CD4-positive, CD25-positive, alpha-beta regulatory T cell (primary cell): Measurements from ENCODE around the gene SH3GL2. TPM values are rescaled to one million over a fixed set of nuclear protein-coding genes. Genes with fewer than 3 reads are reported as not detected.

Experiments used
- ATAC-seq, 2 donors: fragments of 150-1000 bp; cut with Tn5 transposase; one replicate each; pipeline ENCODE4 v1.10.0; 2021; ENCODE audit warnings: low read depth in 2 of 2, moderate number of reproducible peaks in 2 of 2, moderate library complexity in 1 of 2
- DNase-seq, 3 donors: peaks; one replicate each; pipeline versions ENCODE4 v3.0.0 to v3.0.0-alpha.2; 2012 to 2022; ENCODE audit warnings: mixed read lengths in 1 of 3
- H3K27ac ChIP-seq: one replicate; pipeline ENCODE4 v1.7.0; 2013; ENCODE audit warnings: mild to moderate bottlenecking, low read length; ENCODE audit not compliant: insufficient read depth, poor library complexity, severe bottlenecking
- H3K27me3 ChIP-seq: one replicate; pipeline ENCODE4 v1.7.0; 2013; ENCODE audit warnings: low read length; ENCODE audit not compliant: control insufficient read depth, insufficient read depth
- H3K36me3 ChIP-seq: one replicate; pipeline ENCODE4 v1.7.0; 2013; ENCODE audit warnings: mild to moderate bottlenecking, low read length, moderate library complexity; ENCODE audit not compliant: control insufficient read depth, insufficient read depth
- H3K4me1 ChIP-seq: 2 replicates; pipeline ENCODE4 v1.7.0; 2013; ENCODE audit warnings: mild to moderate bottlenecking, low read length; ENCODE audit not compliant: insufficient read depth, control insufficient read depth, poor library complexity, severe bottlenecking
- H3K4me3 ChIP-seq: one replicate; pipeline ENCODE4 v1.7.0; 2013; ENCODE audit warnings: low read depth, mild to moderate bottlenecking, low read length, moderate library complexity
- H3K9me3 ChIP-seq, 2 experiments: 1 replicate in 1 of 2; 2 replicates in 1 of 2; pipeline ENCODE4 v1.7.0; 2013; ENCODE audit warnings: low read length in 2 of 2, mild to moderate bottlenecking in 1 of 2, moderate library complexity in 1 of 2; ENCODE audit not compliant: control insufficient read depth in 2 of 2
- H3K27ac Mint-ChIP-seq, 3 donors: one replicate each; pipeline ENCODE4 v1.8.0; 2020 to 2022; ENCODE audit warnings: mild to moderate bottlenecking in 3 of 3, mixed read lengths in 3 of 3, moderate library complexity in 2 of 3
- H3K27me3 Mint-ChIP-seq: one replicate; pipeline ENCODE4 v1.8.0; 2022; ENCODE audit warnings: mild to moderate bottlenecking, mixed read lengths
- H3K36me3 Mint-ChIP-seq: one replicate; pipeline ENCODE4 v1.8.0; 2020; ENCODE audit warnings: mixed read lengths
- H3K4me1 Mint-ChIP-seq, 4 donors: one replicate each; pipeline ENCODE4 v1.8.0; 2020 to 2022; ENCODE audit warnings: mixed read lengths in 4 of 4, mild to moderate bottlenecking in 1 of 4
- H3K4me3 Mint-ChIP-seq, 4 donors: one replicate each; pipeline ENCODE4 v1.8.0; 2020 to 2022; ENCODE audit warnings: mild to moderate bottlenecking in 4 of 4, mixed read lengths in 4 of 4, moderate library complexity in 3 of 4
- H3K9me3 Mint-ChIP-seq, 7 donors: one replicate each; pipeline ENCODE4 v1.8.0; 2020 to 2022; ENCODE audit warnings: mixed read lengths in 7 of 7, mild to moderate bottlenecking in 3 of 7, moderate library complexity in 2 of 7
- polyA plus RNA-seq, 4 donors: library from polyadenylated mRNA; unstranded; fragments of 300-500 nt; fragmentation: Illumina TruSeq; gene quantifications; one replicate each; pipeline ENCODE4 v1.2.3, GENCODE V29; 2021
- total RNA-seq: library from RNA; stranded (reverse); gene quantifications from one replicate; pipeline ENCODE4 v1.2.3, GENCODE V29; 2022

SH3GL2 gene
- total and polyA plus RNA-seq, 5 donors from 2014 or later, result not detected

DNA sequence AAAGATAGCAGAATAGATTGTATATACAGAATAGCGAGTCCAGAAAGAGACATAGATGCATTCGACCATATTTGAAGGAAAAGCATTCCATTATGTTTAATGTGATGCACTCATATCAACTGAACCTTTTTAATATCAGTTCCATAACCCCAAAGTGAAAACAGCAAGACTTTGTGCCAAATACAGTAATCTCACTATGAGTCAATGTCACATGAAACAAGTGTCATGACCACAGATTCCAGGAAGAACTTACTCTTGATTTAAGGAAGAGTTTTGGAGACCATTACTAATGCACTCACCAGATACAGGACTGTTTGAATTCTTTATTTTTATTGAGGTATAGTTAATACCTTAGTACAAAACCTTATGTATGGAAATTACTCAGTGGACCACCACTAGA is 220.5 kb downstream of the SH3GL2 start:
- H3K9me3 Mint-ChIP-seq, result peaks cover 0 to 1% (median 0%) of the 10 kb centered on the region in 7 donors
- H3K27me3 Mint-ChIP-seq, result no peaks in the 10 kb centered on the region

GRCh38 chr9:17800418-17800817 is 221.6 kb downstream of the SH3GL2 start:
- Histone ChIP-seq H3K4me3 (no peak overlapping the region), H3K27ac (no peak overlapping the region), H3K27me3 (no peaks in the 10 kb centered on the region), H3K9me3 (no peaks in the 10 kb centered on the region), H3K36me3 (no peaks in the 10 kb centered on the region), H3K4me1 (no peaks in the 10 kb centered on the region)
- no peak overlapping the region for H3K4me3 Mint-ChIP-seq
- no peaks in the 10 kb centered on the region for H3K36me3 Mint-ChIP-seq
- no peaks in the 10 kb centered on the region for H3K4me1 Mint-ChIP-seq
- DNase-seq, result no peak
- H3K27me3 Mint-ChIP-seq, result no peaks in the 10 kb centered on the region
- ATAC-seq, result no peak
- H3K27ac Mint-ChIP-seq, result no peak overlapping the region
- peaks cover 0 to 1% (median 0%) of the 10 kb centered on the region in 7 donors for H3K9me3 Mint-ChIP-seq

More for the DNA sequence above, 220.5 kb downstream of the SH3GL2 start:
- no peak for DNase-seq
- no peak for ATAC-seq
- Mint-ChIP-seq H3K27ac (no peak overlapping the region), H3K4me1 (no peaks in the 10 kb centered on the region), H3K36me3 (no peaks in the 10 kb centered on the region), H3K4me3 (no peak overlapping the region)
- no peaks in the 10 kb centered on the region for H3K36me3 ChIP-seq
- H3K27me3 ChIP-seq, result no peaks in the 10 kb centered on the region
- H3K4me3 ChIP-seq, result no peak overlapping the region
- no peak overlapping the region for H3K27ac ChIP-seq
- H3K4me1 ChIP-seq, result no peaks in the 10 kb centered on the region
- H3K9me3 ChIP-seq, result no peaks in the 10 kb centered on the region

DNA sequence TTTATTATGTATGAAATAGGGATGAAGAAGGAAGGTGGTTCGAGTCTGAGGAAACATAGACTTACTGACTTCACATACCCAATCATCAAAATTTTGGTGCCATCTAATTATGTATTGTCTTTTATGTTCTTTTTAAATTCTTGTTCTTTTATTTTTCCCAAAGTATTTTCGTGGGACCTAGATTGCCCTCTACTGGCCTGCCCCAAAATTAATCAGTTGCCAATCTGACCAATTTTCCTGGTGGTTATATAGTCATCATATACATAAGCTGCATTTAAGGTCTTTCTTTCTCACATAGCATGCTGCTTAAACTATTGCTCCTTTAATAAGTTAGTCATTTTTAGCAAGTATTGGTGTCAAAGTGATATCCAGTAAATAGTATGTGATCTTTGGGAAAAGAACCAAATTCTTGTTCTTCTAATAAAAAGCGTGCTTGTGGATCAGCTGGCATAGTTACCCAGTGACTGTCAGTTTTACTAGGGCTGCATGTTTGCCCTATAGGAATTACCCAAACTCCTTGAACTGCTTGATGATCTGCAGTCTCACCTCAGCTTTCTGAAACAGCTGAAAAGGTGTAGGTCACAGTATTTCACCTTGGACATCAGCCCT is 223.5 kb downstream of the SH3GL2 start:
- Histone ChIP-seq H3K4me1 (no peaks in the 10 kb centered on the region), H3K4me3 (no peak overlapping the region), H3K27me3 (no peaks in the 10 kb centered on the region), H3K9me3 (no peaks in the 10 kb centered on the region), H3K36me3 (no peaks in the 10 kb centered on the region), H3K27ac (no peak overlapping the region)
- DNase-seq, result no peak
- no peak overlapping the region for H3K27ac Mint-ChIP-seq
- no peaks in the 10 kb centered on the region for H3K36me3 Mint-ChIP-seq
- no peaks in the 10 kb centered on the region for H3K27me3 Mint-ChIP-seq
- no peak for ATAC-seq
- H3K4me1 Mint-ChIP-seq, result no peaks in the 10 kb centered on the region
- H3K9me3 Mint-ChIP-seq, result peaks cover 0 to 1% (median 0%) of the 10 kb centered on the region in 7 donors
- H3K4me3 Mint-ChIP-seq, result no peak overlapping the region

DNA sequence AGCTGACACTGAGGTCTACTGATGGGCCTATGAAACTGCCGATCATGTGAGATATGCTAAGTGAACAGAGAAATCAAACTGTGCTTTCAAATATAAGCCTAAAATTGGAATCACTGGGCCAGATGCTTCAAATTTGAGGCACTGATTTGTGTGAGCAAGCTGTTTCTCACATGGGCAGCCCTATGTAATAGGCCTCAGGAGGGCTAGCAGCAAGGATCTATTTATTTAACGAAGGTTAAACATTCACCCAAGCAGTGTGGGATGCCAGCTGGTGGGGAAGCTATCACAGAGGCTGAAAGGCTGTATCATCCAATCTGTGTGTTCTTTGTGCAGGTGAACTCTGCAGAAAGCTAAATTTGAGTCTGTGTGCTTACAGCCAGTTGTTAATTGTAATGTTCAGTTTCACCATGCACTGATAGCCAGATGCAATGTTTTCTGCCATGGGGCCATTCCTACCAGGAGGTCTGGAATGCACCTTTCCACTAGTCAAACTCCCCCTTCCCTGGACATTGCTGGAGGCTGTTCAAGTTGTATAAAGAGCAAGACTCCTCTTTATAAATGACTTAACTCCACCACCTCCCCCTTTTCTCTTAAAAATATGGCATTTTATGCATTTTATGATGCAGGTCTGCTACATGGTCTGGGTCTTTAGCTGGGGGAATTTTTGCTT is 228.9 kb downstream of the SH3GL2 start:
- H3K27ac Mint-ChIP-seq, result no peak overlapping the region
- H3K27me3 Mint-ChIP-seq, result no peaks in the 10 kb centered on the region
- H3K4me3 Mint-ChIP-seq, result no peak overlapping the region
- no peaks in the 10 kb centered on the region for H3K36me3 ChIP-seq
- no peaks in the 10 kb centered on the region for H3K4me1 ChIP-seq
- H3K9me3 ChIP-seq, result no peaks in the 10 kb centered on the region
- no peaks in the 10 kb centered on the region for H3K9me3 Mint-ChIP-seq
- ATAC-seq (no peak), DNase-seq (no peak)
- no peaks in the 10 kb centered on the region for H3K36me3 Mint-ChIP-seq
- no peaks in the 10 kb centered on the region for H3K27me3 ChIP-seq
- no peak overlapping the region for H3K27ac ChIP-seq
- no peak overlapping the region for H3K4me3 ChIP-seq
- no peaks in the 10 kb centered on the region for H3K4me1 Mint-ChIP-seq

GRCh38 chr9:17810317-17810716 is 231.5 kb downstream of the SH3GL2 start:
- Histone ChIP-seq H3K27ac (no peak overlapping the region), H3K9me3 (no peaks in the 10 kb centered on the region), H3K27me3 (no peaks in the 10 kb centered on the region), H3K36me3 (no peaks in the 10 kb centered on the region), H3K4me1 (no peaks in the 10 kb centered on the region), H3K4me3 (no peak overlapping the region)
- DNase-seq, result no peak
- Mint-ChIP-seq H3K27ac (no peak overlapping the region), H3K4me1 (no peaks in the 10 kb centered on the region), H3K36me3 (no peaks in the 10 kb centered on the region), H3K27me3 (no peaks in the 10 kb centered on the region), H3K9me3 (peaks cover 0 to 1% (median 0%) of the 10 kb centered on the region in 7 donors), H3K4me3 (no peak overlapping the region)
- no peak for ATAC-seq

GRCh38 chr9:17810728-17811571 is 232.1 kb downstream of the SH3GL2 start:
- H3K36me3 ChIP-seq, result no peaks in the 10 kb centered on the region
- no peak for ATAC-seq
- no peak overlapping the region for H3K27ac ChIP-seq
- no peaks in the 10 kb centered on the region for H3K4me1 ChIP-seq
- H3K27me3 Mint-ChIP-seq, result no peaks in the 10 kb centered on the region
- no peaks in the 10 kb centered on the region for H3K36me3 Mint-ChIP-seq
- no peak overlapping the region for H3K4me3 Mint-ChIP-seq
- H3K4me1 Mint-ChIP-seq, result no peaks in the 10 kb centered on the region
- no peaks in the 10 kb centered on the region for H3K9me3 ChIP-seq
- peak in 1 of 3 donors; percentile 41 for DNase-seq
- no peak overlapping the region for H3K27ac Mint-ChIP-seq
- H3K9me3 Mint-ChIP-seq, result peaks cover 0 to 4% (median 0%) of the 10 kb centered on the region in 7 donors
- H3K27me3 ChIP-seq, result no peaks in the 10 kb centered on the region
- no peak overlapping the region for H3K4me3 ChIP-seq

- no peaks in the 10 kb centered on the region for H3K4me1 ChIP-seq
- no peaks in the 10 kb centered on the region for H3K27me3 ChIP-seq
- no peak overlapping the region for H3K27ac Mint-ChIP-seq
- H3K36me3 ChIP-seq, result no peaks in the 10 kb centered on the region
- DNase-seq (no peak), ATAC-seq (no peak)
- H3K4me3 Mint-ChIP-seq, result no peak overlapping the region
- peaks cover 0 to 4% (median 0%) of the 10 kb centered on the region in 7 donors for H3K9me3 Mint-ChIP-seq
- H3K27me3 Mint-ChIP-seq, result no peaks in the 10 kb centered on the region
- H3K36me3 Mint-ChIP-seq, result no peaks in the 10 kb centered on the region
- H3K4me3 ChIP-seq, result no peak overlapping the region
- H3K27ac ChIP-seq, result no peak overlapping the region
- H3K9me3 ChIP-seq, result no peaks in the 10 kb centered on the region
- H3K4me1 Mint-ChIP-seq, result no peaks in the 10 kb centered on the region
Measured at GRCh38 chr9:17813798-17814197, 234.9 kb downstream of the SH3GL2 start.
